GM12878 (cell line): Measurements from ENCODE around the gene LTA.

Experiments
- EZH2 ChIP-seq: IDR thresholded peaks from 2 replicates; pipeline ENCODE4 v1.6.1; 2012; ENCODE audit warnings: low read depth, mild to moderate bottlenecking, control low read depth, inconsistent platforms, low read length, borderline replicate concordance; ENCODE audit not compliant: control insufficient read depth
- GATAD2B ChIP-seq: fragments of 450-650 bp; conservative IDR thresholded peaks from 2 replicates; pipeline ENCODE4 v1.6.1; 2017; ENCODE audit warnings: low read depth, mild to moderate bottlenecking, moderate library complexity
- POLR2A ChIP-seq: IDR thresholded peaks from 2 replicates; pipeline ENCODE4 v1.6.1; 2011; ENCODE audit warnings: low read depth, mild to moderate bottlenecking, low read length

DNA sequence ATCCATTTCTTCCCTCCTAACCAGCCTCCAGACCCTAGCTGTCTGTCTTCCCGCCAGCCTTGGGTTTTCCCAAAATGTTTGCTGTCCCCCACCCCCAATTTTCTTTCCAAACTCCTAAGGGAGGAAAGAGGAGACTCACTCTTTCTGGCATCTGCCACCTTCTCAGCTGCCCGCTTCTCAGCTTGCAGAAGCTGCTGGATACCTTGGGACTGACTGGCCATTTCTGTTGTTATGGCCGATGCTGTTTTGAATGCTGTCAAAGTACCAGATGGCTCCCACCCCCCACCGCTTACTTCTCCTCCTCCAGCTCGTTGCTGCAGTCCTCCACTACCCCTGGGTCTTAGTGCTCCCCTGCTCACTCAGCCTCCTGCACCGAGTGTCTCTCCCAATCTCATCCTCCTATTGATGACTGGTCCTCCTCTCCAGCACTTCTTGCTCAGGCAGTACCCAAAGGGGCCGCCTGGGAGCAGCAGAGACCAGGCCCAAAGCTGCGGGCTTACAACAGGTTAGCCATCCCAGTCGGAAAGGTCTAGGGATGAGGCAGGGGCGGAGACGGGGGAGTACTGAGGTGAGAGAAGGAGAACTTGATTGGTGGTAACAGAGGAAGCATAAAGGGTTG is 25.6 kb upstream of the LTA start, which contains the start of gene ATP6V1G2:
- no peak for TF ChIP-seq EZH2
- TF ChIP-seq POLR2A, result no peak
- no peak for TF ChIP-seq GATAD2B
